Epidermal melanocyte (primary cell): ENCODE measurements around the gene ADCYAP1.
A peak's percentile ranks its signal among the peaks of the same experiment; 100 is the strongest.
"Not testable (repeated sequence)": the region's sequence is repeated elsewhere in the genome, so short reads cannot be mapped to it uniquely, and the experiment has no call there.

ENCODE experiments used
- DNase-seq: peaks from one replicate; pipeline ENCODE4 v3.0.0; 2011; ENCODE audit warnings: low spot score; ENCODE audit not compliant: insufficient read length

Gene ADCYAP1

GRCh38 chr18:904218-905090, at the start of gene ADCYAP1:
Gene ADCYAP1 (plus strand): TSS chr18:904871. CDS start chr18:905387, 516 bp downstream.
- no peak for DNase-seq

- DNase-seq: no peak
Measured at GRCh38 chr18:857986-858385, 46.7 kb upstream of the ADCYAP1 start.

- peak; percentile 55 for DNase-seq
Measured at GRCh38 chr18:864872-865273, 39.8 kb upstream of the ADCYAP1 start.

- DNase-seq: no peak
Measured at GRCh38 chr18:867257-867656, 37.4 kb upstream of the ADCYAP1 start.

GRCh38 chr18:873426-873825, 31.2 kb upstream of the ADCYAP1 start:
- DNase-seq: not testable (repeated sequence)

GRCh38 chr18:875912-876311, 28.8 kb upstream of the ADCYAP1 start:
- no peak for DNase-seq

- DNase-seq: no peak
Measured at GRCh38 chr18:877238-877637, 27.4 kb upstream of the ADCYAP1 start.

- no peak for DNase-seq
Measured at GRCh38 chr18:886076-886475, 18.6 kb upstream of the ADCYAP1 start.

- no peak for DNase-seq
Measured at GRCh38 chr18:887716-888115, 17.0 kb upstream of the ADCYAP1 start.

GRCh38 chr18:892316-892715, 12.4 kb upstream of the ADCYAP1 start:
- no peak for DNase-seq

- no peak for DNase-seq
Measured at GRCh38 chr18:896315-896714, 8.4 kb upstream of the ADCYAP1 start.

GRCh38 chr18:901761-902160, 2.9 kb upstream of the ADCYAP1 start:
- DNase-seq: no peak

GRCh38 chr18:902229-902628, 2.4 kb upstream of the ADCYAP1 start:
- DNase-seq: no peak

GRCh38 chr18:903701-904100, 970 bp upstream of the ADCYAP1 start:
- no peak for DNase-seq

GRCh38 chr18:905307-905947, 756 bp downstream of the ADCYAP1 start:
- no peak for DNase-seq

- DNase-seq: no peak
Measured at GRCh38 chr18:905948-906415, 1.3 kb downstream of the ADCYAP1 start.

- DNase-seq: no peak
Measured at GRCh38 chr18:906416-907114, 1.9 kb downstream of the ADCYAP1 start.

- DNase-seq: no peak
Measured at GRCh38 chr18:907115-907884, 2.6 kb downstream of the ADCYAP1 start.

- DNase-seq: no peak
Measured at GRCh38 chr18:907885-908757, 3.5 kb downstream of the ADCYAP1 start.
